Measurements from ENCODE around the gene SYNRG. TPM values are rescaled to one million over a fixed set of nuclear protein-coding genes. Genes with fewer than 3 reads are reported as not detected.

Gene SYNRG
- total and polyA plus RNA-seq, 2 of the 13 experiments (the other 11 are each of a cell fraction or from before 2014, with no cell fraction given) = 7.3 to 8.7 TPM

- in situ Hi-C loops (cut with HindIII; ENCODE audit: extremely low pct_ligation_motif_present, low pct_unique_long_range_greater_than_20kb) (no loop called here), intact Hi-C loops (cut with micrococcal nuclease; ENCODE audit: unreplicated experiment) (no loop called here)
- TF ChIP-seq U2AF1 (optimal IDR thresholded peaks at IDR 0.05; ENCODE audit: low read depth, low read length) (no peak), ELF4 (CRISPR knock-in tag; IDR thresholded peaks at IDR 0.05; ENCODE audit: borderline replicate concordance) (no peak), THAP9 (CRISPR knock-in tag; IDR thresholded peaks at IDR 0.05; ENCODE audit: borderline replicate concordance) (no peak), ZNF124 (CRISPR knock-in tag; IDR thresholded peaks at IDR 0.05) (no peak), MIER2 (CRISPR knock-in tag; IDR thresholded peaks at IDR 0.05) (no peak), CBX1 (IDR thresholded peaks at IDR 0.05; ENCODE audit: low read depth) (no peak), MIER3 (CRISPR knock-in tag; IDR thresholded peaks at IDR 0.05; ENCODE audit: borderline replicate concordance) (no peak), ZNF563 (CRISPR knock-in tag; IDR thresholded peaks at IDR 0.05) (no peak)
- Histone ChIP-seq H3K27me3 (ENCODE audit: control insufficient read depth in 1 of 2, insufficient read depth in 2 of 2, low read length in 2 of 2) (no peaks in the 10 kb centered on the region), H3K4me3 (replicated peaks in 1 of 3; ENCODE audit: insufficient read depth in 1 of 3, low read depth in 2 of 3, low read length in 3 of 3) (no peak overlapping the region), H3K36me3 (replicated peaks in 1 of 2; ENCODE audit: control insufficient read depth in 1 of 2, insufficient read depth in 2 of 2, low read length in 2 of 2) (peaks cover 1 to 26% of the 10 kb centered on the region in 2 experiments; a peak in 2 of 5 replicates), H4K20me1 (ENCODE audit: insufficient read depth, low read length) (no peaks in the 10 kb centered on the region), H3K4me1 (ENCODE audit: insufficient read depth, low read length) (peaks cover 35% of the 10 kb centered on the region), H3K79me2 (ENCODE audit: insufficient read depth, low read length) (no peaks in the 10 kb centered on the region), H3K9me3 (ENCODE audit: low read length) (no peaks in the 10 kb centered on the region), H2AFZ (ENCODE audit: low read length) (no peak overlapping the region), H3K27ac (ENCODE audit: extremely low read length, insufficient read depth, low read length) (no peak overlapping the region), H3K4me2 (ENCODE audit: low read depth, low read length) (no peak overlapping the region), H3K9ac (ENCODE audit: insufficient read depth, low read depth, low read length) (no peak overlapping the region)
- ATAC-seq = no peak
- FAIRE-seq = no peak
- CTCF ChIA-PET (ENCODE audit: low intra/inter-chr PET ratio, low total read pairs) = no interaction called here
- DNase-seq (ENCODE audit: low spot score) = no peak
- no TSS peak for BruUV-seq (replicated peaks)
- POLR2A ChIA-PET = no interaction called here
- WGBS (ENCODE audit: low lambda C conversion rate) = 94% methylated on average over 9 of the region's 9 CpGs
Observed at GRCh38 chr17:37481001-37481665, 128.1 kb downstream of the SYNRG start.

Measured in HepG2 (cell line).